Measurements from ENCODE around the gene CMA1.

CMA1 gene

GRCh38 chr14:24463017-24463883, 44.8 kb downstream of the CMA1 start:
- Histone ChIP-seq H3K27me3 (ENCODE audit: control insufficient read depth, insufficient read depth, low read length) (no peaks in the 10 kb centered on the region), H3K36me3 (ENCODE audit: control insufficient read depth, insufficient read depth, low read length) (no peaks in the 10 kb centered on the region), H3K4me1 (ENCODE audit: control insufficient read depth, insufficient read depth, low read length) (no peaks in the 10 kb centered on the region), H3K27ac (ENCODE audit: low read depth, low read length) (no peak overlapping the region), H3K4me3 (ENCODE audit: low read length) (no peak overlapping the region), H3K9ac (ENCODE audit: low read length) (no peak overlapping the region)

- H3K27ac ChIP-seq (ENCODE audit: low read depth, low read length) = no peak overlapping the region
These were observed 46.7 kb downstream of the CMA1 start for GRCh38 chr14:24461336-24461735.

GRCh38 chr14:24459331-24459730, 48.7 kb downstream of the CMA1 start:
- Histone ChIP-seq H3K4me1 (ENCODE audit: control insufficient read depth, insufficient read depth, low read length) (no peaks in the 10 kb centered on the region), H3K9ac (ENCODE audit: low read length) (no peak overlapping the region), H3K36me3 (ENCODE audit: control insufficient read depth, insufficient read depth, low read length) (no peaks in the 10 kb centered on the region), H3K27me3 (ENCODE audit: control insufficient read depth, insufficient read depth, low read length) (no peaks in the 10 kb centered on the region), H3K27ac (ENCODE audit: low read depth, low read length) (no peak overlapping the region), H3K4me3 (ENCODE audit: low read length) (no peak overlapping the region)

More at GRCh38 chr14:24461336-24461735, 46.7 kb downstream of the CMA1 start:
- Histone ChIP-seq H3K27me3 (ENCODE audit: control insufficient read depth, insufficient read depth, low read length) (no peaks in the 10 kb centered on the region), H3K4me3 (ENCODE audit: low read length) (no peak overlapping the region), H3K36me3 (ENCODE audit: control insufficient read depth, insufficient read depth, low read length) (no peaks in the 10 kb centered on the region), H3K9ac (ENCODE audit: low read length) (no peak overlapping the region), H3K4me1 (ENCODE audit: control insufficient read depth, insufficient read depth, low read length) (no peaks in the 10 kb centered on the region)

GRCh38 chr14:24458736-24459135, 49.3 kb downstream of the CMA1 start:
- Histone ChIP-seq H3K36me3 (ENCODE audit: control insufficient read depth, insufficient read depth, low read length) (no peaks in the 10 kb centered on the region), H3K4me3 (ENCODE audit: low read length) (no peak overlapping the region), H3K4me1 (ENCODE audit: control insufficient read depth, insufficient read depth, low read length) (no peaks in the 10 kb centered on the region), H3K27me3 (ENCODE audit: control insufficient read depth, insufficient read depth, low read length) (no peaks in the 10 kb centered on the region), H3K27ac (ENCODE audit: low read depth, low read length) (no peak overlapping the region), H3K9ac (ENCODE audit: low read length) (no peak overlapping the region)

- Histone ChIP-seq H3K4me3 (ENCODE audit: low read length) (no peak overlapping the region), H3K4me1 (ENCODE audit: control insufficient read depth, insufficient read depth, low read length) (no peaks in the 10 kb centered on the region), H3K9ac (ENCODE audit: low read length) (no peak overlapping the region), H3K27me3 (ENCODE audit: control insufficient read depth, insufficient read depth, low read length) (no peaks in the 10 kb centered on the region), H3K36me3 (ENCODE audit: control insufficient read depth, insufficient read depth, low read length) (no peaks in the 10 kb centered on the region), H3K27ac (ENCODE audit: low read depth, low read length) (no peak overlapping the region)
These were observed 51.1 kb downstream of the CMA1 start for GRCh38 chr14:24456980-24457379.
